Upper lobe of right lung (tissue), 1 donor: ENCODE measurements around the gene SLMAP. TPM values are rescaled to one million over a fixed set of nuclear protein-coding genes. Genes with fewer than 3 reads are reported as not detected.
"Not testable (repeated sequence)": the region's sequence is repeated elsewhere in the genome, so short reads cannot be mapped to it uniquely, and the experiment has no call there.

Source experiments
- ATAC-seq: fragments of 200-7000 bp; cut with Tn5 transposase; one replicate; pipeline ENCODE4 v1.9.1; 2020; ENCODE audit warnings: mild to moderate bottlenecking, moderate library complexity
- DNase-seq: peaks from one replicate; pipeline ENCODE4 v3.0.0-alpha.2; 2020
- H3K27ac ChIP-seq: fragments of 200-600 bp; one replicate; pipeline ENCODE4 v1.8.0; 2022
- H3K27me3 ChIP-seq: fragments of 200-600 bp; one replicate; pipeline ENCODE4 v1.8.0; 2022; ENCODE audit warnings: mild to moderate bottlenecking
- H3K36me3 ChIP-seq: fragments of 200-600 bp; one replicate; pipeline ENCODE4 v1.8.0; 2022
- H3K4me1 ChIP-seq: fragments of 200-600 bp; one replicate; pipeline ENCODE4 v1.8.0; 2022
- H3K4me3 ChIP-seq: fragments of 200-600 bp; one replicate; pipeline ENCODE4 v1.8.0; 2022; ENCODE audit warnings: mild to moderate bottlenecking
- H3K9me3 ChIP-seq: fragments of 200-600 bp; one replicate; pipeline ENCODE4 v1.8.0; 2022
- intact Hi-C: fragments of 100-400 bp; cut with DNase I; formaldehyde crosslinking; loops from one replicate; pipeline ENCODE4 v1.11.0; 2022
- total RNA-seq: library from RNA; stranded (reverse); fragmentation: NEBNext Ultra II Directional; extraction: Animal tissue kit (Norgen Biotek cat#: 25700); gene quantifications from one replicate; pipeline ENCODE4 v1.2.1, GENCODE V29; 2021
- TF ChIP-seq, protein P1 (sequence below): fragments of 200-600 bp; IDR thresholded peaks from one replicate; pipeline ENCODE4 v1.8.0; 2022; ENCODE audit warnings: antibody characterized with exemption
- donor health status: DM: no; HTN: yes; CAD: no; lungs with severe emphysema.

The SLMAP gene
- total RNA-seq, 1 donor from 2014 or later: 65.2 TPM

- Histone ChIP-seq H3K36me3 (no peaks in the 10 kb centered on the region), H3K27ac (no peak overlapping the region), H3K9me3 (no peaks in the 10 kb centered on the region), H3K27me3 (no peaks in the 10 kb centered on the region), H3K4me1 (peaks cover 18% of the 10 kb centered on the region), H3K4me3 (no peak overlapping the region)
- ATAC-seq (no peak), DNase-seq (no peak)
- TF ChIP-seq, protein P1, sequence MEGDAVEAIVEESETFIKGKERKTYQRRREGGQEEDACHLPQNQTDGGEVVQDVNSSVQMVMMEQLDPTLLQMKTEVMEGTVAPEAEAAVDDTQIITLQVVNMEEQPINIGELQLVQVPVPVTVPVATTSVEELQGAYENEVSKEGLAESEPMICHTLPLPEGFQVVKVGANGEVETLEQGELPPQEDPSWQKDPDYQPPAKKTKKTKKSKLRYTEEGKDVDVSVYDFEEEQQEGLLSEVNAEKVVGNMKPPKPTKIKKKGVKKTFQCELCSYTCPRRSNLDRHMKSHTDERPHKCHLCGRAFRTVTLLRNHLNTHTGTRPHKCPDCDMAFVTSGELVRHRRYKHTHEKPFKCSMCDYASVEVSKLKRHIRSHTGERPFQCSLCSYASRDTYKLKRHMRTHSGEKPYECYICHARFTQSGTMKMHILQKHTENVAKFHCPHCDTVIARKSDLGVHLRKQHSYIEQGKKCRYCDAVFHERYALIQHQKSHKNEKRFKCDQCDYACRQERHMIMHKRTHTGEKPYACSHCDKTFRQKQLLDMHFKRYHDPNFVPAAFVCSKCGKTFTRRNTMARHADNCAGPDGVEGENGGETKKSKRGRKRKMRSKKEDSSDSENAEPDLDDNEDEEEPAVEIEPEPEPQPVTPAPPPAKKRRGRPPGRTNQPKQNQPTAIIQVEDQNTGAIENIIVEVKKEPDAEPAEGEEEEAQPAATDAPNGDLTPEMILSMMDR: no peak
- intact Hi-C loops: no loop called here
These were observed 49.2 kb downstream of the SLMAP start for GRCh38 chr3:57805266-57805665.

GRCh38 chr3:57805674-57806073, 49.6 kb downstream of the SLMAP start:
- H3K27me3 ChIP-seq: no peaks in the 10 kb centered on the region
- no peaks in the 10 kb centered on the region for H3K36me3 ChIP-seq
- TF ChIP-seq, protein P1: no peak
- no peak overlapping the region for H3K4me3 ChIP-seq
- ATAC-seq (peak; percentile 41), DNase-seq (no peak)
- no peaks in the 10 kb centered on the region for H3K9me3 ChIP-seq
- H3K4me1 ChIP-seq: peaks cover 18% of the 10 kb centered on the region
- intact Hi-C loops: no loop called here
- H3K27ac ChIP-seq: no peak overlapping the region

- DNase-seq, ATAC-seq, intact Hi-C loops, H3K4me3 ChIP-seq, H3K27ac ChIP-seq, H3K36me3 ChIP-seq, H3K9me3 ChIP-seq, H3K27me3 ChIP-seq: not testable (repeated sequence)
- peaks cover 18% of the 10 kb centered on the region for H3K4me1 ChIP-seq
These were observed 50.1 kb downstream of the SLMAP start for GRCh38 chr3:57806195-57806594.

DNA sequence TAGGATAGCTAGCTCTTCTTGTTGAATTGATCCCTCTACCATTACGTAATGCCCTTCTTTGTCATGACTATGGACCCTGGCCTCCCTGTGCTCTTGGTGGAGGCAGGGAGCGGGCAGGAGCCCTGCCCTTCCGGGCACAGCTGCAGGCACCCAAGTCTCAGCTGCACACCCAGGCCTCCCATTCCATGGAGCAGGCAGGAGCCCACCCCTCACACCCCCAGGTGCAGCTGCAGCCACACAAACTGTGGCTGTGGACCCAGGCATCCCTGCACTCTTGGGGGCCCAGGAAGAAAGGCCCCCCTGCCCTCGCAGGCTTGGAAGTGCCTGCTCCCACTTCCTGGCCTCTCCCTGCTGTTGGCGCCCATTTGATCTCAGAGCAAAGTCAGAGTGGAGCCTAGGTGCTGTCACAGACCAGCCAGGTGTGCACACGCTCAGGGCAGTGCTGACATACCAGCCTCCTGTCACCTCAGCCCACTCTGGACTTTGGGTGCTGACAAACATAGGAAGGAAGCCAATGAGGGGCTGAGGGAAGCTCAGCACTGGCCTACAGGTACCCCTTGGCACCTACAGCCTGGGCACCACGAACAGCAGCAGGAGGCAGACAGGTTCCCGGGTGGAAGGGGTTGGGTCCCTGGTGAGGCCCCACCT, 53.0 kb downstream of the SLMAP start:
- DNase-seq: no peak
- H3K4me3 ChIP-seq: no peak overlapping the region
- no peaks in the 10 kb centered on the region for H3K36me3 ChIP-seq
- no peak overlapping the region for H3K27ac ChIP-seq
- intact Hi-C loops: no loop called here
- TF ChIP-seq, protein P1: no peak
- H3K27me3 ChIP-seq: no peaks in the 10 kb centered on the region
- no peak for ATAC-seq
- peaks cover 3% of the 10 kb centered on the region for H3K4me1 ChIP-seq
- no peaks in the 10 kb centered on the region for H3K9me3 ChIP-seq

- Histone ChIP-seq H3K4me3 (no peak overlapping the region), H3K4me1 (no peaks in the 10 kb centered on the region), H3K36me3 (no peaks in the 10 kb centered on the region), H3K27me3 (no peaks in the 10 kb centered on the region), H3K9me3 (no peaks in the 10 kb centered on the region), H3K27ac (no peak overlapping the region)
- TF ChIP-seq, protein P1: no peak
- ATAC-seq (no peak), DNase-seq (no peak)
- intact Hi-C loops: no loop called here
These were observed 53.5 kb downstream of the SLMAP start for GRCh38 chr3:57809609-57809968.

DNA sequence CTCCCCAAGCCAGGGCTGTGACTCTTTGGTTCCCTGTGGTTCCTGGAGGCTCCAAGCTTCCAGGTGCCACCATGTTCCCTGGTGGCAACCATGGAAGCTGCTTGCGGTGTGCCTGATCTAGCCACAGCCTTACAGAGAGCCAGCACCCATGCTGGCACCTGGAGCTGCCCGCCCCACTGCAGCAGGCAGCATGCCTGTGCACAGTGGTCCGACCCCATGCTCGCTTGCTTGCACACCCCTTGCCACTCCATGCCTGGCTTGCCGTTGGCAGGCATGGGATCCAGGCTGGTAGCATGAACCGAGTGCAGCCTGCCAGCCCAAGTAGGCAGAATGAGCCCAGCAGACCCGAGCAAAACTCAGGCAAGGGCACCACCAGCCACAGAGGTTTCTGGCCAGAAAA, 53.9 kb downstream of the SLMAP start:
- H3K27ac ChIP-seq: no peak overlapping the region
- no peak overlapping the region for H3K4me3 ChIP-seq
- no peaks in the 10 kb centered on the region for H3K9me3 ChIP-seq
- ATAC-seq: no peak
- no peak for DNase-seq
- TF ChIP-seq, protein P1: no peak
- no peaks in the 10 kb centered on the region for H3K27me3 ChIP-seq
- H3K4me1 ChIP-seq: no peaks in the 10 kb centered on the region
- H3K36me3 ChIP-seq: no peaks in the 10 kb centered on the region
- intact Hi-C loops: no loop called here
